Stimulated activated CD8-positive, alpha-beta memory T cell treated with anti-CD3 and anti-CD28 coated beads, Interleukin-12 subunit alpha, Interleukin-12 subunit beta, amount 100 ng/mL, for 1 hour (primary cell): Measurements from ENCODE around the gene VGLL4.

ENCODE experiments used
- DNase-seq: peaks from one replicate; pipeline ENCODE4 v3.0.0-alpha.2; 2020; ENCODE audit warnings: low read depth

The VGLL4 gene

GRCh38 chr3:11653298-11654055 is 9.8 kb upstream of the VGLL4 start:
- no peak for DNase-seq

- no peak for DNase-seq
These were observed 8.2 kb upstream of the VGLL4 start for GRCh38 chr3:11651900-11652299.

- DNase-seq: no peak
These were observed 7.8 kb upstream of the VGLL4 start for GRCh38 chr3:11651477-11651876.

- DNase-seq: no peak
These were observed 6.7 kb upstream of the VGLL4 start for GRCh38 chr3:11650391-11650790.

- no peak for DNase-seq
These were observed 5.0 kb upstream of the VGLL4 start for GRCh38 chr3:11648735-11649134.

- DNase-seq: no peak
These were observed 513 bp downstream of the VGLL4 start for GRCh38 chr3:11643201-11643603.

GRCh38 chr3:11642431-11643191 is 1.1 kb downstream of the VGLL4 start:
- DNase-seq: peak; percentile 36

- no peak for DNase-seq
These were observed 1.9 kb downstream of the VGLL4 start for GRCh38 chr3:11641683-11642430.

GRCh38 chr3:11641316-11641682 is 2.4 kb downstream of the VGLL4 start:
- no peak for DNase-seq

GRCh38 chr3:11640009-11640673 is 3.6 kb downstream of the VGLL4 start:
- DNase-seq: no peak

GRCh38 chr3:11638495-11639358 is 5.0 kb downstream of the VGLL4 start:
- no peak for DNase-seq

- DNase-seq: no peak
These were observed 5.7 kb downstream of the VGLL4 start for GRCh38 chr3:11637901-11638458.

GRCh38 chr3:11636394-11636770 is 7.3 kb downstream of the VGLL4 start:
- no peak for DNase-seq

- no peak for DNase-seq
These were observed 7.9 kb downstream of the VGLL4 start for GRCh38 chr3:11635680-11636393.

- DNase-seq: no peak
These were observed 8.6 kb downstream of the VGLL4 start for GRCh38 chr3:11634974-11635612.

GRCh38 chr3:11634081-11634635 is 9.6 kb downstream of the VGLL4 start:
- no peak for DNase-seq

GRCh38 chr3:11632966-11633365 is 10.7 kb downstream of the VGLL4 start:
- DNase-seq: no peak

GRCh38 chr3:11632564-11632963 is 11.2 kb downstream of the VGLL4 start:
- no peak for DNase-seq

- DNase-seq: no peak
These were observed 11.9 kb downstream of the VGLL4 start for GRCh38 chr3:11631820-11632219.

- no peak for DNase-seq
These were observed 14.0 kb downstream of the VGLL4 start for GRCh38 chr3:11629716-11630115.
